Pancreas (tissue), 10 donors: ENCODE results near the gene RBM10. TPM values are rescaled to one million over a fixed set of nuclear protein-coding genes. Genes with fewer than 3 reads are reported as not detected.
A peak's percentile ranks its signal among the peaks of the same experiment; 100 is the strongest.

Experiments used
- ATAC-seq, 4 donors: fragments of 200-7000 bp; cut with Tn5 transposase; one replicate each; pipeline versions ENCODE4 v1.8.0 to v1.9.1; 2020; ENCODE audit warnings: mild to moderate bottlenecking in 4 of 4, moderate library complexity in 4 of 4
- DNase-seq, 6 donors: peaks; one replicate each; pipeline ENCODE4 v3.0.0-alpha.2; 2020
- FAIRE-seq: peaks from 2 replicates; lab custom pipeline; 2012; peaks lifted over from hg19 to GRCh38; lab: Jason Lieb, UNC
- H3K27ac ChIP-seq, 4 donors: fragments of 200-600 bp; sonication (generic); 1 replicate in 3 of 4; 2 replicates in 1 of 4; pipeline versions ENCODE4 v1.5.0 to v1.8.0; 2020
- H3K27me3 ChIP-seq, 4 donors: fragments of 200-600 bp; one replicate each; pipeline ENCODE4 v1.8.0; 2021
- H3K36me3 ChIP-seq, 3 donors: fragments of 200-600 bp; sonication (generic) in 1 of 3; one replicate each; pipeline versions ENCODE4 v1.5.0 to v1.8.0; 2020 to 2021
- H3K4me1 ChIP-seq, 3 donors: fragments of 200-600 bp; one replicate each; pipeline ENCODE4 v1.8.0; 2021
- H3K4me3 ChIP-seq, 4 donors: fragments of 200-600 bp; sonication (generic) in 2 of 4; one replicate each; pipeline versions ENCODE4 v1.5.0 to v1.8.0; 2020 to 2021
- H3K9me3 ChIP-seq, 4 donors: fragments of 200-600 bp; one replicate each; pipeline ENCODE4 v1.8.0; 2021
- WGBS, 2 donors: extraction: QIAGEN DNeasy Blood & Tissue Kit; methylation state at CpG; one replicate each; pipeline ENCODE4 v1.1.7; 2013; 5-methylcytosine and 5-hydroxymethylcytosine counted together
- intact Hi-C, 3 donors: fragments of 100-400 bp; cut with DNase I; formaldehyde crosslinking; loops; one replicate each; pipeline versions ENCODE4 v1.11.1 to v1.14.2; 2022
- polyA plus RNA-seq, 2 donors: library from polyadenylated mRNA; stranded (reverse); fragments of 200-250 nt; gene quantifications; one replicate each; pipeline ENCODE4 v1.2.3, GENCODE V29; 2013
- total RNA-seq, 6 donors: library from RNA; stranded (reverse); fragmentation: NEBNext Ultra II Directional in 4 of 6; extraction: Animal tissue kit (Norgen Biotek cat#: 25700) in 4 of 6; gene quantifications; one replicate each; pipeline versions ENCODE4 v1.2.1 to v1.2.4, GENCODE V29; 2021 to 2023
- TF ChIP-seq, protein P1 (sequence below), 4 donors: fragments of 200-600 bp; sonication (generic) in 3 of 4; IDR thresholded peaks; one replicate each; pipeline versions ENCODE4 v1.5.0 to v1.8.0; 2021; ENCODE audit warnings: antibody characterized with exemption in 4 of 4
- donor health status: healthy with polysubstance abuse.
- donor health status: DM: no; HTN: no; CAD: no; lungs with moderate emphysema.
- donor health status: DM: no; HTN: no; CAD: no.
- donor health status: control.
- donor health status: control.
- donor health status: Bipolar disorder and iron deficiency.
- donor health status: DM: yes; HTN: yes; CAD: no.
- donor health status: DM: no; HTN: no; CAD: no.
- donor health status: DM: no; HTN: no; CAD: no.
- donor health status: DM: yes; HTN: yes; CAD: no.

Gene RBM10
- total and polyA plus RNA-seq, 8 donors: 13.3 to 42.0 (median 21.3) TPM

DNA sequence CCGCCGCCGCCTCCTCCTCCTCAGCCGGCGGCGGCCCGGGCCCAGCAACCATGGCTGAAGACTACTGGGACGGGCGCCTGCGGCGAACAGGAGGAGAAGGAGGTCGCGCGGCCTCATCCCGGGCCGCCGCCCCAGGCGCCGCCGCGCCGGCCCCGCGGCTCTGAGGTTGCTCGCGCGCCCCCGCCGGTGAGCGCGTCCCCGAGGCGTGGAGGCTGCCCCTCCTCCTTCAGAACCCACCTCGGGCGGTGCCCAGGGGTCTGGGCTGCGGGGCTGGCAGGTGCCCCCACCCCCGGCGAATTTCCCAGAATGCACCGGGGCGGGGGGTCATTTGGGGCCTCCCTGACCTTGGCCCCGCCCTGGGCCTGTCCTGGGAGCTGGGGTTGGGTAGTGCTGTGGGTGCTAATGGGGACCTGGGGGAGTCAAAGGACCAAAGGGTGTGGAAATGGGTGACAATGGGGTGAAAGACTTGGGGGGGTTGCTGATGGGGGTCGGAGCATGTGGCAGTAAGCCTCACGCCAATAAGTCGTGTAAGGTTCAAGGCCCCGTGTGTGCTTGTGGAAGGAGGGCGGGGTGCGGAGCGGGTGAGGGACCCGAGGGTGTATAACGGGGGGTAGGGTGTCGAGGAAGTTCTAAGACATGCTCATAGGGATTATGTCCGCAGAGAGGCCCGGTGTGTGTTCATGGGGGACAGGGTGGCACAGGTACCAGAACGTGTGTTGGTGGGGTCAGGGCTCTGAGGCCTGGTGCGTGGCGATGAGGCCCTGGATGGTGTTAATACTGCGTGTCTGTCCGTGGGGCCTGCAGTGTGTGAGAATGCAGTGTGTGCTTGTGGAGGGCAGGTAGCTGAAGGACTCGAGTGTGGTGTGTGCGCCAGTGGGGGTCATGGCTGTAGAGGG, 74.1 kb downstream of the RBM10 start:
- no peaks in the 10 kb centered on the region for H3K27me3 ChIP-seq
- ATAC-seq (peak in 1 of 4 donors; percentile 0), DNase-seq (peak; percentile 39 to 86 (median 66)), FAIRE-seq (no peak)
- H3K9me3 ChIP-seq: no peaks in the 10 kb centered on the region
- TF ChIP-seq, protein P1, sequence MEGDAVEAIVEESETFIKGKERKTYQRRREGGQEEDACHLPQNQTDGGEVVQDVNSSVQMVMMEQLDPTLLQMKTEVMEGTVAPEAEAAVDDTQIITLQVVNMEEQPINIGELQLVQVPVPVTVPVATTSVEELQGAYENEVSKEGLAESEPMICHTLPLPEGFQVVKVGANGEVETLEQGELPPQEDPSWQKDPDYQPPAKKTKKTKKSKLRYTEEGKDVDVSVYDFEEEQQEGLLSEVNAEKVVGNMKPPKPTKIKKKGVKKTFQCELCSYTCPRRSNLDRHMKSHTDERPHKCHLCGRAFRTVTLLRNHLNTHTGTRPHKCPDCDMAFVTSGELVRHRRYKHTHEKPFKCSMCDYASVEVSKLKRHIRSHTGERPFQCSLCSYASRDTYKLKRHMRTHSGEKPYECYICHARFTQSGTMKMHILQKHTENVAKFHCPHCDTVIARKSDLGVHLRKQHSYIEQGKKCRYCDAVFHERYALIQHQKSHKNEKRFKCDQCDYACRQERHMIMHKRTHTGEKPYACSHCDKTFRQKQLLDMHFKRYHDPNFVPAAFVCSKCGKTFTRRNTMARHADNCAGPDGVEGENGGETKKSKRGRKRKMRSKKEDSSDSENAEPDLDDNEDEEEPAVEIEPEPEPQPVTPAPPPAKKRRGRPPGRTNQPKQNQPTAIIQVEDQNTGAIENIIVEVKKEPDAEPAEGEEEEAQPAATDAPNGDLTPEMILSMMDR (IDR thresholded peaks at IDR 0.05): no peak
- H3K36me3 ChIP-seq: peaks cover 0 to 21% (median 3%) of the 10 kb centered on the region in 3 donors
- 1 to 18% methylated on average over 44 to 60 of the region's 60 CpGs for WGBS, 2 donors
- intact Hi-C loops: no loop called here
- H3K4me3 ChIP-seq: peak overlapping the region; percentile 79 to 97 (median 96)
- H3K27ac ChIP-seq: peak overlapping the region; percentile 94 to 97 (median 94)
- H3K4me1 ChIP-seq: peaks cover 0 to 11% (median 0%) of the 10 kb centered on the region in 3 donors

DNA sequence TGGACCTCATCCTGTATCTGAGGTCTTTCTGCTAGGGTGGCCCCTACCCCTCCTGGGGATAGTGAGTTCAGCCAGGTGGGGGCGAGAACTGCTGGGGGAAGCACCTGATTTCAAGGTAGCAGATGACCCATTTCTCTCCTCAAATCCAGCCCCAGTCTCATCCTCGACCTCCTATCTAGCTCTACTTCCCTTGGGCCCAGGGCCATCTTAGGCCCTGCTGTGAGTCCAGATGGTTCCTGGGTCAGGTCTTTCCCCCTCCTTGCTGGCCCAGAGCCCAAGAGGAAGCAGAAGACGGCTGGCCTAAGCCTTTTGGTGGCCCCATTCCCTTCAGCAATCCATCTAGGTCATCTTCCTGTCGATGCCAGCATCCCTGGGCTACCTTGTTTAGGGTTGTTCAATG, 76.7 kb downstream of the RBM10 start:
- 48 to 65% methylated on average over 4 of the region's 4 CpGs for WGBS, 2 donors
- H3K27ac ChIP-seq: no peak overlapping the region
- intact Hi-C loops: no loop called here
- H3K9me3 ChIP-seq: no peaks in the 10 kb centered on the region
- H3K4me1 ChIP-seq: peaks cover 0 to 11% (median 0%) of the 10 kb centered on the region in 3 donors
- ATAC-seq (no peak), DNase-seq (peak in 2 of 6 donors; percentile 28 to 39), FAIRE-seq (no peak)
- H3K4me3 ChIP-seq: no peak overlapping the region
- H3K27me3 ChIP-seq: no peaks in the 10 kb centered on the region
- TF ChIP-seq, protein P1 (IDR thresholded peaks at IDR 0.05): no peak
- H3K36me3 ChIP-seq: peaks cover 0 to 34% (median 5%) of the 10 kb centered on the region in 3 donors

DNA sequence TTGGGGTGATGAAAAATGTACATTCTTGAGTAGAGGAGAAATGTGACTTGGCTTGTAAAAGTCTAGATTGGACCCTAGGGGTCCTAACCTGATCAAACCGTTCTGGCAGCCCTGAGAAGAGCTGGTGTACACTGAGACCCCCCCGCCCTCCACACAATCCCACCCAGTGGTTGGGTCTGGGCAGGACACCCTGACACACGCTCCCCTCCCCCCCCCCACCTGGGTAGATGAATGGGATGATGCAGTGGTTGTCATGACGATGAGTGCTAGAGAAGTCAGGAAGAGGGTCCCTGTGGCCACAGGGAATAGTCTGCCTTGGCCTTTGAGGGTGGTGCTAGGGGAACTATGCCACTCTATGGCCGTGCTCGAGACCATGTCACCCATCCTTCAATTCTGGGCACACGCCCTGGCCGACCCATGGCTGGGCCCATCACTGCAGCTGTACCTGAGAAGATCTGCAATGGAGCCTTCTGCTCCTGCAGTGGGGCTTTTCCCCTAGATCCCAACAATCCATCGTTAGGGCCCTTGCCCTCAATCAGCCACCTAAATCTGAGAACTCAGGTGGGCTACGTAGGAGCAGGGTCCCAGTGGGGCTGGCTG, 77.8 kb downstream of the RBM10 start:
- no peak for ATAC-seq
- TF ChIP-seq, protein P1 (IDR thresholded peaks at IDR 0.05): no peak
- Histone ChIP-seq H3K4me3 (no peak overlapping the region), H3K4me1 (peaks cover 0 to 6% (median 0%) of the 10 kb centered on the region in 3 donors), H3K27me3 (no peaks in the 10 kb centered on the region), H3K36me3 (peaks cover 0 to 35% (median 5%) of the 10 kb centered on the region in 3 donors), H3K9me3 (no peaks in the 10 kb centered on the region), H3K27ac (no peak overlapping the region)
- DNase-seq: peak in 3 of 6 donors; percentile 4 to 40 (median 22)
- no peak for FAIRE-seq
- intact Hi-C loops: no loop called here
- 86 to 90% methylated on average over 10 of the region's 10 CpGs for WGBS, 2 donors

DNA sequence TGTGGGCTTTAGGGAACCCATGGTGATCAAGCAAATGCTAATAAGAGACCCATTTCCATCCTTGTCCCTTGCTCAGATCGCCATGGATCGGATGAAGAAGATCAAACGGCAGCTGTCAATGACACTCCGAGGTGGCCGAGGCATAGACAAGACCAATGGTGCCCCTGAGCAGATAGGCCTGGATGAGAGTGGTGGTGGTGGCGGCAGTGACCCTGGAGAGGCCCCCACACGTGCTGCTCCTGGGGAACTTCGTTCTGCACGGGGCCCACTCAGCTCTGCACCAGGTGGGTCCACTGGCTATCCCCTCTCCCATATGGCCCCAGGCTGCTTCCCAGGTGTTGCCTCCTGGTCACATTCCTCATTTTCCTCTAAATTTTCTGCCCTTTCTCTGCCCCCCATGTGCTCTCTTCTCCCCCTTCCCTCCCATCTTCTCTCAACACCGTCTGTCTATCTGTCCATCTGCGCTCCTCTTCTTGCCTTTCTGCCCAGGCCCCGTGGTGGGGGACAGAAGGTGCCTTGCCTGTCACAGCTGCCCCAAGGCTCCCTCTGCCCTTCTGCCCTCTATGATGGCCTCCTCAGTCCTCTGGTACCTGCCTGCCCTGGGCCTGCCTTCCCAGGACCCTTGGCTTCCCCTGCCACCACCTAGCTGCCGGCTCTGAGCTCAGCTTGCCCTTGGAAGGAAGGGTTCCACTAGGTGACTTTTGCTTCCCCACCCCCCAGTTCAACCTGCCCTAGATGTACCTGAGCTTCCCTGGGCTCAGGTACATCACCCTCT, 78.6 kb downstream of the RBM10 start:
- ATAC-seq (no peak), FAIRE-seq (no peak), DNase-seq (peak in 2 of 6 donors; percentile 34 to 59)
- H3K36me3 ChIP-seq: peaks cover 0 to 35% (median 5%) of the 10 kb centered on the region in 3 donors
- 91 to 94% methylated on average over 13 of the region's 13 CpGs for WGBS, 2 donors
- H3K9me3 ChIP-seq: no peaks in the 10 kb centered on the region
- no peak overlapping the region for H3K27ac ChIP-seq
- H3K4me3 ChIP-seq: no peak overlapping the region
- TF ChIP-seq, protein P1 (IDR thresholded peaks at IDR 0.05): no peak
- H3K27me3 ChIP-seq: no peaks in the 10 kb centered on the region
- intact Hi-C loops: no loop called here
- H3K4me1 ChIP-seq: peaks cover 0 to 6% (median 0%) of the 10 kb centered on the region in 3 donors
